C4-2B (cell line): ENCODE measurements around the gene ECHS1.
"Not testable (repeated sequence)": the region's sequence is repeated elsewhere in the genome, so short reads cannot be mapped to it uniquely, and the experiment has no call there.

Source experiments
- CTCF ChIP-seq: fragments of 450-650 bp; conservative IDR thresholded peaks from 2 replicates; pipeline ENCODE4 v1.5.1; 2017; ENCODE audit warnings: mild to moderate bottlenecking
- ZFX ChIP-seq: fragments of 450-650 bp; IDR thresholded peaks from 2 replicates; pipeline ENCODE4 v1.6.1; 2017

DNA sequence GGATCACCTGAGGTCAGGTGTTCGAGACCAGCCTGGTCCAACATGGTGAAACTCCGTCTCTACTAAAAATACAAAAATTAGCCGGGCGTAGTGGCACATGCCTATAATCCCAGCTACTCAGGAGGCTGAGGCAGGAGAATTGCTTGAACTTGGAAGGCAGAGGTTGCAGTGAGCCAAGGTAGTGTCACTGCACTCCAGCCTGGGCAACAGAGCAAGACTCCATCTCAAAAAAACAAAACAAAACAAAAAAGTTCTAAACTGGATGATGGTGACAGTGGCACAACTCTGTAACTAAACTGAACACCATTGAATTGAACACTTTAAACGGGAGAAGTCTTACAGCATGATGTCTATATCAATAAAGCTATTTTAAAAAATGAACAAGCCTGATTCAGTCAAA is 3.0 kb upstream of the ECHS1 start:
- not testable (repeated sequence) for TF ChIP-seq CTCF, ZFX
